Neuronal stem cell (in vitro differentiated cells): ENCODE results near the gene STOML1.

Experiments
- DNase-seq: peaks from one replicate; pipeline ENCODE4 v3.0.0-alpha.2; 2013; ENCODE audit warnings: low spot score
- H2AFZ ChIP-seq: one replicate; pipeline ENCODE4 v1.6.1; 2013; ENCODE audit warnings: mild to moderate bottlenecking, low read length, inconsistent platforms
- H2AK5ac ChIP-seq: 2 replicates; pipeline ENCODE4 v1.6.1; 2013; ENCODE audit warnings: low read depth, mild to moderate bottlenecking, inconsistent platforms, low read length, moderate library complexity, mixed read lengths
- H2BK120ac ChIP-seq: 2 replicates; pipeline ENCODE4 v1.6.1; 2013; ENCODE audit warnings: low read depth, mild to moderate bottlenecking, inconsistent platforms, low read length, moderate library complexity, mixed read lengths
- H2BK12ac ChIP-seq: one replicate; pipeline ENCODE4 v1.6.1; 2013; ENCODE audit warnings: low read length, inconsistent platforms
- H2BK15ac ChIP-seq: 2 replicates; pipeline ENCODE4 v1.6.1; 2013; ENCODE audit warnings: mild to moderate bottlenecking, low read length, inconsistent platforms, mixed read lengths
- H2BK5ac ChIP-seq: one replicate; pipeline ENCODE4 v1.6.1; 2013; ENCODE audit warnings: inconsistent platforms, mild to moderate bottlenecking, low read length, moderate library complexity
- H3K14ac ChIP-seq: one replicate; pipeline ENCODE4 v1.6.1; 2013; ENCODE audit warnings: low read length, inconsistent platforms
- H3K18ac ChIP-seq: 2 replicates; pipeline ENCODE4 v1.6.1; 2013; ENCODE audit warnings: low read length, inconsistent platforms
- H3K23ac ChIP-seq: 2 replicates; pipeline ENCODE4 v1.6.1; 2013; ENCODE audit warnings: low read depth, mild to moderate bottlenecking, mixed read lengths, low read length, inconsistent platforms; ENCODE audit not compliant: poor library complexity
- H3K27ac ChIP-seq: replicated peaks from 3 replicates; pipeline ENCODE4 v1.5.1; 2013; ENCODE audit warnings: low read length, inconsistent platforms
- H3K27me3 ChIP-seq, 3 experiments: 2 replicates each; pipeline ENCODE4 v1.6.1; 2013; ENCODE audit warnings: low read length in 3 of 3, mild to moderate bottlenecking in 2 of 3, inconsistent platforms in 1 of 3, low read depth in 1 of 3, mixed read lengths in 1 of 3, moderate library complexity in 1 of 3; ENCODE audit not compliant: control insufficient read depth in 3 of 3, insufficient read depth in 3 of 3
- H3K36me3 ChIP-seq, 2 donors: replicated peaks in 1 of 2; 2 replicates each; pipeline ENCODE4 v1.6.1; 2013; ENCODE audit warnings: low read length in 2 of 2; ENCODE audit not compliant: control insufficient read depth in 2 of 2, insufficient read depth in 2 of 2
- H3K4ac ChIP-seq: 2 replicates; pipeline ENCODE4 v1.6.1; 2013; ENCODE audit warnings: inconsistent platforms, mild to moderate bottlenecking, low read length, moderate library complexity
- H3K4me1 ChIP-seq, 2 donors: 1 replicate in 1 of 2; 2 replicates in 1 of 2; pipeline ENCODE4 v1.6.1; 2013; ENCODE audit warnings: low read length in 2 of 2, low read depth in 1 of 2; ENCODE audit not compliant: control insufficient read depth in 2 of 2, insufficient read depth in 1 of 2
- H3K4me2 ChIP-seq: one replicate; pipeline ENCODE4 v1.6.1; 2013; ENCODE audit warnings: mild to moderate bottlenecking, low read length, inconsistent platforms; ENCODE audit not compliant: insufficient read depth, poor library complexity, severe bottlenecking
- H3K4me3 ChIP-seq, 2 donors: 2 replicates each; pipeline ENCODE4 v1.5.1; 2013; ENCODE audit warnings: low read length in 2 of 2, mild to moderate bottlenecking in 2 of 2, inconsistent platforms in 1 of 2, moderate library complexity in 1 of 2
- H3K79me1 ChIP-seq: one replicate; pipeline ENCODE4 v1.6.1; 2013; ENCODE audit warnings: low read depth, mild to moderate bottlenecking, inconsistent platforms, low read length, moderate library complexity
- H3K9ac ChIP-seq: one replicate; pipeline ENCODE4 v1.6.1; 2013; ENCODE audit warnings: mild to moderate bottlenecking, low read depth, low read length, inconsistent platforms; ENCODE audit not compliant: poor library complexity
- H3K9me3 ChIP-seq, 2 donors: replicated peaks in 1 of 2; 2 replicates each; pipeline versions ENCODE3 to v1.6.1; 2013; ENCODE audit warnings: low read length in 2 of 2, mild to moderate bottlenecking in 2 of 2, inconsistent platforms in 1 of 2, low read depth in 1 of 2, mixed read lengths in 1 of 2, moderate library complexity in 1 of 2; ENCODE audit not compliant: control insufficient read depth in 2 of 2, insufficient read depth in 1 of 2
- H4K8ac ChIP-seq: one replicate; pipeline ENCODE4 v1.6.1; 2013; ENCODE audit warnings: low read depth, mild to moderate bottlenecking, inconsistent platforms, low read length, moderate library complexity
- H4K91ac ChIP-seq: one replicate; pipeline ENCODE4 v1.6.1; 2013; ENCODE audit warnings: low read length, low read depth, mild to moderate bottlenecking, inconsistent platforms; ENCODE audit not compliant: poor library complexity
- WGBS, 2 donors: extraction: QIAGEN DNeasy Blood & Tissue Kit; methylation state at CpG; one replicate each; pipeline ENCODE4 v1.1.7; 2013; ENCODE audit warnings: missing lambda C conversion rate in 2 of 2, mixed read lengths in 1 of 2; ENCODE audit not compliant: insufficient read length in 2 of 2, insufficient replicate concordance in 1 of 2; ENCODE audit errors: extremely low coverage in 2 of 2; 5-methylcytosine and 5-hydroxymethylcytosine counted together

Gene STOML1

DNA sequence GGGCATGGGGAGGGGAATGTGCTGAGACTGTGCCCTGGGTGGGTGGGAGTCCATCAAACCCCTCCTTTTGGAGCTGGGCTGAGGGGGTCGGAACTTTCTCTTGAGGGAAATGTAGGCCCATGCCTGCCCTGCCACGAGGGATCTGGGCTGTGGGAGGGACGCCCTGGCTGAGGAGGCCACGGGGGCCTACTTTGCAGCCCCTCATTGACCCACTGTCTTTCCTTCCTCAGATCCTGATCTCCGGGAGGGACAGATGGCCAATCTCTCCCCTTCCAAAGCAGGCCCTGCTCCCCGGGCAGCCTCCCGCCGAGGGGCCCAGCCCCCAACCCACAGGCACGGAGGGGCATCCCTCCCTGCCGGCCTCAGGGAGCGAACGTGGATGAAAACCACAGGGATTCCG is 40.5 kb downstream of the STOML1 start:
- WGBS, 2 donors = no CpG with 5 or more reads among the region's 13 CpGs
- Histone ChIP-seq H2BK12ac (no peak overlapping the region), H3K9me3 (no peaks in the 10 kb centered on the region), H2AK5ac (peak overlapping the region; percentile 76), H3K36me3 (peaks cover 3 to 27% of the 10 kb centered on the region in 2 donors), H3K18ac (peak overlapping the region; percentile 61), H3K79me1 (no peaks in the 10 kb centered on the region), H2BK120ac (no peak overlapping the region), H3K4ac (no peak overlapping the region), H3K9ac (no peak overlapping the region), H3K14ac (peak overlapping the region; percentile 67), H3K27ac (no peak overlapping the region), H3K23ac (no peak overlapping the region), H2BK5ac (no peak overlapping the region), H3K4me3 (no peak overlapping the region), H2AFZ (peak overlapping the region; percentile 78), H2BK15ac (no peak overlapping the region), H3K4me1 (peaks cover 9 to 18% of the 10 kb centered on the region in 2 donors), H3K4me2 (no peak overlapping the region), H4K8ac (no peak overlapping the region), H4K91ac (no peak overlapping the region), H3K27me3 (peaks cover 0 to 3% (median 3%) of the 10 kb centered on the region in 3 experiments)
- no peak for DNase-seq

- no peaks in the 10 kb centered on the region for H3K79me1 ChIP-seq
- peak; percentile 71 for DNase-seq
- no peak overlapping the region for H2AK5ac ChIP-seq
- H2BK12ac ChIP-seq = no peak overlapping the region
- no peak overlapping the region for H4K8ac ChIP-seq
- H4K91ac ChIP-seq = no peak overlapping the region
- no peak overlapping the region for H3K23ac ChIP-seq
- H2BK120ac ChIP-seq = no peak overlapping the region
- no peaks in the 10 kb centered on the region for H3K9me3 ChIP-seq
- peaks cover 0 to 3% (median 0%) of the 10 kb centered on the region in 3 experiments for H3K27me3 ChIP-seq
- no peak overlapping the region for H3K4me2 ChIP-seq
- H3K4ac ChIP-seq = no peak overlapping the region
- WGBS, 2 donors = no CpG with 5 or more reads among the region's 15 CpGs
- H3K4me3 ChIP-seq = no peak overlapping the region
- no peak overlapping the region for H2BK15ac ChIP-seq
- peak overlapping the region; percentile 50 for H3K14ac ChIP-seq
- peaks cover 3 to 27% of the 10 kb centered on the region in 2 donors for H3K36me3 ChIP-seq
- no peak overlapping the region for H3K9ac ChIP-seq
- no peak overlapping the region for H3K27ac ChIP-seq
- H2AFZ ChIP-seq = peak overlapping the region; percentile 78
- H3K18ac ChIP-seq = no peak overlapping the region
- peaks cover 9 to 18% of the 10 kb centered on the region in 2 donors for H3K4me1 ChIP-seq
- H2BK5ac ChIP-seq = no peak overlapping the region
These were observed 41.1 kb downstream of the STOML1 start for GRCh38 chr15:73950831-73951561.

- H3K4me1 ChIP-seq = peaks cover 9 to 18% of the 10 kb centered on the region in 2 donors
- H3K14ac ChIP-seq = peak overlapping the region; percentile 50
- H2BK5ac ChIP-seq = no peak overlapping the region
- H4K8ac ChIP-seq = peak overlapping the region; percentile 82
- peak overlapping the region; percentile 30 for H2BK12ac ChIP-seq
- no peak overlapping the region for H3K23ac ChIP-seq
- H3K27ac ChIP-seq = no peak overlapping the region
- H3K4ac ChIP-seq = no peak overlapping the region
- no peak overlapping the region for H3K18ac ChIP-seq
- H3K36me3 ChIP-seq = peaks cover 3 to 27% of the 10 kb centered on the region in 2 donors
- H3K27me3 ChIP-seq = peaks cover 0 to 3% (median 0%) of the 10 kb centered on the region in 3 experiments
- H3K9me3 ChIP-seq = no peaks in the 10 kb centered on the region
- no peak overlapping the region for H2BK120ac ChIP-seq
- peak overlapping the region; percentile 58 for H2BK15ac ChIP-seq
- no peak overlapping the region for H3K4me3 ChIP-seq
- H3K4me2 ChIP-seq = no peak overlapping the region
- H3K79me1 ChIP-seq = no peaks in the 10 kb centered on the region
- no peak overlapping the region for H2AK5ac ChIP-seq
- no peak overlapping the region for H4K91ac ChIP-seq
- no peak overlapping the region for H2AFZ ChIP-seq
- H3K9ac ChIP-seq = no peak overlapping the region
- DNase-seq = no peak
These were observed 41.6 kb downstream of the STOML1 start for GRCh38 chr15:73950479-73950830.

DNA sequence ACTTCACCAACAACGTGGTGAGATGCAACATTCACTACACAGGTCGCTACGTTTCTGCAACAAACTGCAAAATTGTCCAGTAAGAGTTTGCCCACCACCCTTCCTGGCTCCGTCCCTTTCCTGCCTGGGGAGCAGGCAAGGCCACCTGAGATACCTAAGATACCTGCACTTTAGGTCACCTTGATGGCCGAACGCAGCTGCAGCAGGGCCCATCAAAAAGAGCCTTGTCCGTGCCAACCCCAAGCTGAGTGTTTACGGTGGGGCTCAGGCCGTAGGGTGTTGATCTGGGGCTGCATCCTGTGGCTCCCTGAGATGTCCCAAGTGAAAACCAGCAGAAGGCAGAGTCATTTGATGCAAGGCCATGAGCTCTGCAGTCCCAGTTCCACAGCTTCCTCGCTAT is 42.6 kb downstream of the STOML1 start:
- no peak overlapping the region for H4K8ac ChIP-seq
- H3K27ac ChIP-seq = no peak overlapping the region
- no peak overlapping the region for H3K18ac ChIP-seq
- no peak overlapping the region for H2AK5ac ChIP-seq
- no peaks in the 10 kb centered on the region for H3K79me1 ChIP-seq
- H2BK15ac ChIP-seq = no peak overlapping the region
- no CpG with 5 or more reads among the region's 10 CpGs for WGBS, 2 donors
- H3K36me3 ChIP-seq = peaks cover 3 to 27% of the 10 kb centered on the region in 2 donors
- no peak overlapping the region for H2AFZ ChIP-seq
- peaks cover 15 to 20% of the 10 kb centered on the region in 2 donors for H3K4me1 ChIP-seq
- H3K4me2 ChIP-seq = no peak overlapping the region
- no peak overlapping the region for H2BK12ac ChIP-seq
- no peak overlapping the region for H2BK5ac ChIP-seq
- H3K23ac ChIP-seq = no peak overlapping the region
- H3K9ac ChIP-seq = no peak overlapping the region
- H4K91ac ChIP-seq = no peak overlapping the region
- H3K4ac ChIP-seq = no peak overlapping the region
- H3K4me3 ChIP-seq = no peak overlapping the region
- H3K9me3 ChIP-seq = no peaks in the 10 kb centered on the region
- H2BK120ac ChIP-seq = no peak overlapping the region
- H3K27me3 ChIP-seq = peaks cover 0 to 3% (median 0%) of the 10 kb centered on the region in 3 experiments
- H3K14ac ChIP-seq = no peak overlapping the region
- DNase-seq = no peak
